ENCODE data around the gene LGMN.
"Not testable (repeated sequence)": the region's sequence is repeated elsewhere in the genome, so short reads cannot be mapped to it uniquely, and the experiment has no call there.

The LGMN gene

DNA sequence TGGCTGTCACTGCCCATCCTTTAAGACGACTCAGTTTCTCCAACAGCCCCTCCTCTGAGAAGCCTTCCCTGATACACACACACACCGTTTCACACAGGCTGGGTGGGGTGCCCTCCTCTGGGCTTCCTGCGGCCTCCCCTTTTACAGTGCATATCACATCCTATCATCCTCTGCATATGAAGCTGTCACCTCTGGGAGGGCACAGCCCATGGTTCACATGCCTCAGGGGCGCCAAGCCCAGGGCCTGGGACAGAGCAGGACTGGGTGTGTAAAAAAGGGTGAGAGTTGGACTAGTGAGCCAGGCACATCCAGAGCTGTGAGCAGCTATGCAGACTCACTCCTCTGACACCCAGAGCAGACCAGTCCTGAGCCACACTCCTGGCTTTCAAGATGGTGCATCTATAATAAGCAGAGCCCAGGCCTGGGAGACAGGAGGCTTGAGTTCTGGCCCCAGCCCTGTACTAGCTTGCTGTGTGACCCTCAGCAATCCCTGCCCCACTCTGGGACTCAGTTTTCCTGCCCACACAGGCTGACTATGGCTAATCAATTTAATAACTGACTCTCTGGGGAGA is 62.6 kb downstream of the LGMN start:
- no peak for ATAC-seq
- Mint-ChIP-seq H3K36me3 (peaks cover 86% of the 10 kb centered on the region), H3K4me3 (no peak overlapping the region), H3K9me3 (no peaks in the 10 kb centered on the region), H3K27ac (peak overlapping the region; percentile 32), H3K4me1 (peaks cover 13% of the 10 kb centered on the region)
- DNase-seq (ENCODE audit: low spot score in 2 of 2): no peak

- no peak overlapping the region for H3K4me3 Mint-ChIP-seq
- H3K4me1 Mint-ChIP-seq: peaks cover 13% of the 10 kb centered on the region
- H3K27ac Mint-ChIP-seq: peak overlapping the region; percentile 32
- no peak for DNase-seq (ENCODE audit: low spot score in 2 of 2)
- ATAC-seq: no peak
- peaks cover 81% of the 10 kb centered on the region for H3K36me3 Mint-ChIP-seq
- no peaks in the 10 kb centered on the region for H3K9me3 Mint-ChIP-seq
Observed at GRCh38 chr14:92684801-92685560, 63.4 kb downstream of the LGMN start.

GRCh38 chr14:92683041-92683440 is 65.4 kb downstream of the LGMN start:
- no peak for ATAC-seq
- Mint-ChIP-seq H3K36me3 (peaks cover 82% of the 10 kb centered on the region), H3K4me1 (peaks cover 21% of the 10 kb centered on the region), H3K9me3 (no peaks in the 10 kb centered on the region), H3K27ac (peak overlapping the region; percentile 17), H3K4me3 (no peak overlapping the region)
- no peak for DNase-seq (ENCODE audit: low spot score in 2 of 2)

DNA sequence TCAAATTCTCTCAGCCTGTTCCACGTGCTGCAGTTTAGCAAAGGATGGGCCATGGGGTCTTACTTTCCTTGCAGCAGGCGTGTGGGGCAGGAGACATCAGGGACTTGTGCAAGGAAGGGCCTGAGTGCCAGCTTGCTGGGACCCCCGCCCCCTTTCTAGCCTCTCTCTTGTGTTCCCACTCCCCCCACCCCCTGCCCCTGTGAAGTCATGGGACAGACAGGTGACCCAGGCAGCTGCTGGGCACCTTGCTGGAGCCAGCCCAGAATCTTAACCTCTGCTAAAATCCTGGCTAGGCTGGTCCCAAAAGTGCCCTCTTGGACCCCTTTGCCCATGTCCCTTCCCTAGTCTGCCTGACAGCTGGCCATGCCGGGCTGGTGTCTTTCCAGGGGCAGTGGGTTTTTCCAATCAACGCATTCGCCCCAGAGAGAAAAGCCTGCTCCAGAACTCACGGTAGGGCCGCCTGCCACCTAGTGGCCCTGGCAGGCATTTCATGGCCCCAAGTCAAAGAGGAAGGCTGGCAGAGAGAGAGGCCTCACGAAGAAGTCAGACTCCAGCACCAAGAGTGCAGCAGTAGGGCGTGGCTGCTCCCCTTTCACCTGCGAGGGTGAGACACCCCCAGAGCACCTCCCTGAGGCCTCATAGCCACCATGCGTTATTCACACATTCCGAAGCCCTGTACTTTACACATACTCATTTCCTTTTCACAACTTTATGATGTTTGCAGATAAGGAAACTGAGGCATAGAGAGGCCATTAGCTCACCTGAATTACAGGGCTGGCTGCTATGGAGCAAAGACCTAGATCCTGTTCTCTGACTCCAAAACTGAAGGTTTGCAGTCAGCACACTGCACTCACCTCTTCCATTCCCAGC is 67.4 kb downstream of the LGMN start:
- Mint-ChIP-seq H3K36me3 (peaks cover 92% of the 10 kb centered on the region), H3K4me3 (no peak overlapping the region), H3K9me3 (no peaks in the 10 kb centered on the region), H3K4me1 (peaks cover 41% of the 10 kb centered on the region), H3K27ac (peak overlapping the region; percentile 84)
- DNase-seq (ENCODE audit: low spot score in 2 of 2) (peak; percentile 71 to 86), ATAC-seq (peak; percentile 53)

GRCh38 chr14:92680330-92680729 is 68.1 kb downstream of the LGMN start:
- H3K27ac Mint-ChIP-seq: peak overlapping the region; percentile 63
- H3K9me3 Mint-ChIP-seq; H3K4me3 Mint-ChIP-seq; DNase-seq (ENCODE audit: low spot score in 2 of 2); ATAC-seq: not testable (repeated sequence)
- H3K36me3 Mint-ChIP-seq: peaks cover 92% of the 10 kb centered on the region
- H3K4me1 Mint-ChIP-seq: peaks cover 48% of the 10 kb centered on the region

DNA sequence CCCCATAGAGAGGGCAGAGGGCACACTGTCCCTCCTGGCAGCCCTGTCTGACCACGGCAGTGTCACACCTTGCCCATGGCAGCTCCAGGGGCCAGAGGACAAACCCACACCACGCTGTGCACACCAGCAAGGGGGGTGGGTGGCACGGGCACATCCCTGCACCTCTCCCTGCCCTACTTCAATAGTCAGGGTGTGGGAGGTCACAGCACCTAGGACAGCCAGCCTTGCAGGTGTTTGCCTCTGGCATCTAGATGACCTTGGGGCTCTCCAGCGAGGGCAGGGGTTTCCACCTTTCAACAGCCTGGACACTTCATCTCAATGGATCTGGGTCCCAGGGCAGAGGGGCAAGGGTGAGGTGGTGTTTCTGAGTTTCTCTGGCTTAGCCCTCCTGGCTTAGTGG is 69.2 kb downstream of the LGMN start:
- Mint-ChIP-seq H3K9me3 (no peaks in the 10 kb centered on the region), H3K4me1 (peaks cover 49% of the 10 kb centered on the region), H3K27ac (peak overlapping the region; percentile 63), H3K36me3 (peaks cover 95% of the 10 kb centered on the region), H3K4me3 (no peak overlapping the region)
- no peak for ATAC-seq
- DNase-seq (ENCODE audit: low spot score in 2 of 2): no peak

DNA sequence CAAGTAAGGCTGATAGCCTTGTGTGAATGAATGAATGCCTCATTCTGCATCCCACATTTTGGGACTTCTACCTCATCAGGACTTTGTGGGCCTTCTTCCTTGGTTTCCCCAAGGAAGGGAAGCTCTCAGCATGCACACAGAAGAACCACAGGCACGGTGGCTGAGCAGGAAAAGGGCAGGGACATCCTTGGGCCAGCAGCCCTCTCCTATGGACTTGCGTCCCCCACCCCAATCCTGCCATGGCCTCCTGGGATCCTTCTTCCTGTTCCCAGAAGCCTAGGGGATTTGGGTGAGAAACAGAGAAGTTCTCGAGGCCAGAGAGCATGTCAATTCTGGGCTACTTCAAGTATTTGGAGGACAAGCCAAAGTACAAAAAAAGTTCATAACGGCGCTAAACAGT is 69.7 kb downstream of the LGMN start:
- Mint-ChIP-seq H3K4me1 (peaks cover 49% of the 10 kb centered on the region), H3K4me3 (no peak overlapping the region), H3K27ac (peak overlapping the region; percentile 40), H3K36me3 (peaks cover 95% of the 10 kb centered on the region), H3K9me3 (no peaks in the 10 kb centered on the region)
- DNase-seq (ENCODE audit: low spot score in 2 of 2) (no peak), ATAC-seq (no peak)

DNA sequence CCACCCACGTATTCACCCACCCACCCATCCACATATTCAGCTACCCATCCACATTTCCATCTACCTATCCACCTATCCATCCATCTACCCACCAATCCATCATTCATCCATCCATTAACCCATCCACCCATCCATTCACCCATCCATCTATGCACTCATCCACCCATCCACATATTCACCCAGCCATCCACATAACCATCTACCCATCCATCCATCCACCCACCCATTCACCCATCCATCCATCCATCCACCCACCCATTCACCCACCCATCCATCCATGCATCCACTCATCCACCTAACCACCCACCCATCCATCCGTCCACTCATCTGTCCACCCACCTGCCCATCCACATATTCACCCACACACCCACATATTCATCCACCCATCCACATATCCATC is 70.5 kb downstream of the LGMN start:
- ATAC-seq (no peak), DNase-seq (ENCODE audit: low spot score in 2 of 2) (no peak)
- Mint-ChIP-seq H3K36me3 (peaks cover 95% of the 10 kb centered on the region), H3K4me3 (no peak overlapping the region), H3K27ac (peak overlapping the region; percentile 73), H3K9me3 (no peaks in the 10 kb centered on the region), H3K4me1 (peaks cover 50% of the 10 kb centered on the region)

DNA sequence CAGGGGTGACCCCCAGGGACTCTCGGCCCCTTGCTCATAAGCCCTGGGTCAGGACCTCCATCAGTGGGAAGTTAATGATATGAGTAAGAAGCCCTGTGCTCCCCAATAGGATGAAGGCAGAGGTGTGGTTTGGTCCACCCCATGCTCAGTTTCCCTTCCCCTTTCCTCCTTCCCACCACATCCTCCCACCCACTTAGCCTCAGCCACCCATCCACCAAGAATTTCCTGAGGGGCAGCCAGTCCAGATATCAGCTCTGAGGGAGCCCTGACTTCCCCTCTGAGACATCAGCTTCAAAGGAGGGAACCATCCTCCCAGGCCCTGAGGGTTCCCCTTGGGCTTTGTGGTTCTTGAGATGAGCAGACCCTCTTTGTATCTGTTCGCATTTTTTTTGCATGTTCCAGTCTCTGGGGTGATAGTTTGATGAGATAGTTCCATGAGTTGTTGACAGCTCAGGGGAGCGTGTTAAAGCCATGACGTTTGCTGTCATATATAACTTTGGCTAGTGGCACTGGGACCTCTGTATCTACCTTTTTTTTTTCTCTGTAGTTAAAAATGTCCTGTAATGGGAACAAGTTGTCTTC is 71.2 kb downstream of the LGMN start:
- ATAC-seq: peak; percentile 93
- Mint-ChIP-seq H3K4me3 (peak overlapping the region; percentile 32), H3K27ac (peak overlapping the region; percentile 73), H3K36me3 (peaks cover 95% of the 10 kb centered on the region), H3K4me1 (peaks cover 54% of the 10 kb centered on the region), H3K9me3 (no peaks in the 10 kb centered on the region)
- DNase-seq (ENCODE audit: low spot score in 2 of 2): peak; percentile 42 to 81

GRCh38 chr14:92676403-92677086 is 71.9 kb downstream of the LGMN start:
- H3K36me3 Mint-ChIP-seq: peaks cover 95% of the 10 kb centered on the region
- no peaks in the 10 kb centered on the region for H3K9me3 Mint-ChIP-seq
- H3K4me3 Mint-ChIP-seq: peak overlapping the region; percentile 32
- ATAC-seq (no peak), DNase-seq (ENCODE audit: low spot score in 2 of 2) (no peak)
- peak overlapping the region; percentile 73 for H3K27ac Mint-ChIP-seq
- H3K4me1 Mint-ChIP-seq: peaks cover 60% of the 10 kb centered on the region

DNA sequence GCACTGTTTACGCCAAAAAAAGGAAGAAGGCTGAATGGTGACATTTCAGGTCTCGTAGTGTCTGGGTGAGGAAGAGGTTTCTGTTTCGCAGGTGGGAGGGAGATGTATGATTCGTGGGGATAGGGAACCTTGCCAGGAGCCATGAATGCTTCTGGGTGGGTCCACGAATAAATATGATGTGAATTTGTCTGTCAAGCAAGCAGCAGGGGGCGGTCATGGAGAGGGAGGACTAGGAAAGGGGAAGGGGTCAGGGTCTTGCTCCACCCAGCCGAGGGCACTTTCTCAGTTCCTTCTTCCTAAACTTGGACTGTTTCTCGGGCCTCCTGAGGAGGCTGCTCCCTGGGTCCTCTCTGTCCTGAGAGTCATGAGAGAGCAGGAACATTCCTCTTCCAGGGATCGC is 72.5 kb downstream of the LGMN start:
- no peak for DNase-seq (ENCODE audit: low spot score in 2 of 2)
- no peak for ATAC-seq
- Mint-ChIP-seq H3K27ac (peak overlapping the region; percentile 73), H3K4me1 (peaks cover 60% of the 10 kb centered on the region), H3K4me3 (peak overlapping the region; percentile 32), H3K36me3 (peaks cover 95% of the 10 kb centered on the region), H3K9me3 (no peaks in the 10 kb centered on the region)

GRCh38 chr14:92675421-92675820 is 73.0 kb downstream of the LGMN start:
- Mint-ChIP-seq H3K4me3 (peak overlapping the region; percentile 32), H3K9me3 (no peaks in the 10 kb centered on the region), H3K27ac (peak overlapping the region; percentile 73), H3K4me1 (peaks cover 60% of the 10 kb centered on the region), H3K36me3 (peaks cover 97% of the 10 kb centered on the region)
- no peak for ATAC-seq
- DNase-seq (ENCODE audit: low spot score in 2 of 2): no peak

DNA sequence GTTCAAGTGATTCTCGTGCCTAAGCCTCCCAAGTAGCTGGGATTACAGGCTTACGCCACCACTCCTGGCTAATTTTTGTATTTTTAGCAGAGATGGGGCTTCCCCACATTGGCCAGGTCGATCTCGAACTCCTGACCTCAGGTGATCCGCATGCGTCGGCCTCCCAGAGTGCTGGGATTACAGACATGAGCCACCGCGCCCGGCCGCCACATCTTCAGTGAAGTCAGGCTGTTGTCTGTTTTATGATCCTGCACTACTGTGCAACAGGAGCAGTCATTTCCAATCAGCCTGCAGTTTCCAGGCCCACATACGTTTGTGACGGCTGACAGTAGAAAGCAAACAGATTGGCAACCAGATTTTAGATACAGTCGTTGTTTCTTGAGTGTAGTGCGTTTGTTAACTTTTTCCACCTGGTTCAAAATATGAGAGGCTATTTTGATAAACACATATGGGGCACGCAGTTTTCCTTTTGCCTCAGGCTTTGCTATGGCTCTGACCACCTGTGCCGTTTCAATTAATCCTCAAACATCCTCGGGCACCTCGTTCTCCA is 74.8 kb downstream of the LGMN start:
- ATAC-seq (no peak), DNase-seq (ENCODE audit: low spot score in 2 of 2) (no peak)
- Mint-ChIP-seq H3K4me1 (peaks cover 75% of the 10 kb centered on the region), H3K4me3 (no peak overlapping the region), H3K27ac (no peak overlapping the region), H3K36me3 (peaks cover 97% of the 10 kb centered on the region), H3K9me3 (no peaks in the 10 kb centered on the region)

DNA sequence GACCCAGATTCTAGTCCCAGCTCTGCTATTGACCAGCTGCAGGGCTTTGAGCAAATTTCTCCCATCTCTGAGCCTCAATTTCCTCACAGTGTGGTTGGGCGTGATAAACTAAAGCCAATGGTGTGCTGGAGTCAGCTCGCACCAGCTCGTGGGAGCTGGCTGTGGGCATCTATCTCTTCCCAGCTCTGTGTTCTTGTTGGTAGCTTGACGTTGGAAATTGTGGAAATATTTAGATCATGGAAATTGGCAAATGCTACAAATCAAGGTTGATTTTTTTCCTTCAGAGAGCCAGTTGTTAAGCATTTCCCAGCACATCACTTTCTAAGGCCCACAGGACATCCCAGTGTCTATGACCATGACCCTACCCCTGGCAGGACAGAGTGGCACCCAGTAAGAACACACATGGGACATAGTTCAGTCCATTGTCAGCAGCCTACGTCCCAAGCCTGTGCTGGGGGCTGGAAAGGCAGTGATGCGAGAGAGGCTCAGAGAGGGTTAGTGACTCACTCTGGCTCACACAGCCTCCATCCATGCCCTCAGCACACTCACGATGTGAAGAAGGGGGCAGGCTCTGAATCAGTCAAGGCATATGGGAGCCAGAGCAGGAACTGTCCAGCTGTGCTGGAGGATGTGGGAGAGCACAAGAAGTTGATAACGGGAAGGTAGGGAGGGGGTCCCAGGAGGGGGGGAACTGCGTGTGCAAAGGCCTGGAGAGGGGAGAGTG is 77.6 kb downstream of the LGMN start:
- H3K9me3 Mint-ChIP-seq: no peaks in the 10 kb centered on the region
- H3K4me1 Mint-ChIP-seq: peaks cover 70% of the 10 kb centered on the region
- H3K27ac Mint-ChIP-seq: peak overlapping the region; percentile 83
- ATAC-seq: peak; percentile 60
- H3K4me3 Mint-ChIP-seq: no peak overlapping the region
- H3K36me3 Mint-ChIP-seq: peaks cover 97% of the 10 kb centered on the region
- no peak for DNase-seq (ENCODE audit: low spot score in 2 of 2)
